Measurements from ENCODE around the gene WNT4. TPM values are rescaled to one million over a fixed set of nuclear protein-coding genes. Genes with fewer than 3 reads are reported as not detected.

WNT4 gene
- total and polyA plus RNA-seq, 2 of the 8 experiments (the other 6 are each of a cell fraction or from before 2014, with no cell fraction given): 1.3 to 6.6 TPM

DNA sequence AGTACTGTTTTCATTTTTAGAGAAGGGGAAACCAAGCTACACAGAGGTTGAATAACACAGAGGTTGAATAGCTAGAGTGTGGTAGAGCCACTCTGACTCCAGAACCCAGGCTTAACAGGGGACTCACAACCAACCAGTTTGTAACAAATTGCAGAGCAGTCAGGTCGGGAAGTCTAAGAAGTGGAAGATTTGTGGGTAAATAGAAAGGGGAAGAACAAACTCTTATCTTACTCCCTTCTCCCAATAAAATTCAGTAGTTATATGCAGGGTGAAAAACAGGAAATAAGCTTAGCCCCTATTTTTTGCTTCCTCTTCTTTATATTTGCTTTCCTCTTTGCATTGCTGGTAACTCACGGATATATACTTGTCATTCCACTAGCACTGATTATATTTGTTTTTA lies 67.2 kb downstream of the WNT4 start:
- H2BK5ac ChIP-seq (ENCODE audit: low read depth, low read length): no peak overlapping the region
- peaks cover 0 to 8% (median 1%) of the 10 kb centered on the region in 4 experiments; a peak in 5 of 7 replicates for H3K4me1 ChIP-seq (replicated peaks in 1 of 4; ENCODE audit: control insufficient read depth in 3 of 4, insufficient read depth in 4 of 4, low read length in 3 of 4)
- H2AFZ ChIP-seq (ENCODE audit: low read length): no peak overlapping the region
- CTCF ChIA-PET (ENCODE audit: partially characterized antibody): interaction anchor here (0.8 to 1.1 kb wide), 2 partner anchors 10 to 112 kb away, joined by 3 read pairs; no protein-coding TSS in a partner anchor
- H4K5ac ChIP-seq (ENCODE audit: insufficient read length, low read depth, low read length): no peak overlapping the region
- FAIRE-seq: no peak
- no peaks in the 10 kb centered on the region for H3K27me3 ChIP-seq (replicated peaks in 1 of 4; ENCODE audit: control insufficient read depth in 3 of 4, extremely low read depth in 1 of 4, insufficient read depth in 3 of 4, low read length in 3 of 4)
- no peak overlapping the region for H2BK12ac ChIP-seq (ENCODE audit: low read depth, low read length)
- TF ChIP-seq BACH1 (IDR thresholded peaks at IDR 0.05; ENCODE audit: low read length): no peak
- TF ChIP-seq EP300 (IDR thresholded peaks at IDR 0.05; ENCODE audit: borderline replicate concordance in 1 of 2, low read depth in 2 of 2, low read length in 2 of 2): no peak
- no peak for TF ChIP-seq ASH2L (IDR thresholded peaks at IDR 0.05; ENCODE audit: low read length)
- no peak overlapping the region for H3K9ac ChIP-seq (replicated peaks in 1 of 4; ENCODE audit: extremely low read depth in 1 of 4, low read depth in 3 of 4, low read length in 3 of 4)
- no peak overlapping the region for H3K4me3 ChIP-seq (ENCODE audit: extremely low read depth in 1 of 4, insufficient read depth in 2 of 4, low read depth in 3 of 4, low read length in 4 of 4)
- H4K8ac ChIP-seq (ENCODE audit: extremely low read depth, insufficient read depth, low read length): no peak overlapping the region
- 0 out of 2 replicates have a peak, but pooled peaks cover 2% of the 10 kb centered on the region for H3K79me1 ChIP-seq (ENCODE audit: low read depth, low read length)
- H3K36me3 ChIP-seq (ENCODE audit: control insufficient read depth in 2 of 4, insufficient read depth in 4 of 4, low read length in 3 of 4): peaks cover 0 to 7% (median 0%) of the 10 kb centered on the region in 4 experiments; a peak in 2 of 8 replicates
- no peak for DNase-seq (ENCODE audit: low read depth in 1 of 2, low spot score in 2 of 2)
- H3K23ac ChIP-seq (ENCODE audit: insufficient read length): no peak overlapping the region
- no peak overlapping the region for H3K4ac ChIP-seq (replicated peaks; ENCODE audit: insufficient read length, low read depth, low read length)
- POLR2A ChIA-PET (ENCODE audit: partially characterized antibody): interaction anchor here (1.2 kb wide), 1 partner anchor 22 kb away, joined by 4 read pairs; no protein-coding TSS in a partner anchor
- no peak overlapping the region for H3K4me2 ChIP-seq (ENCODE audit: insufficient read depth in 1 of 2, low read depth in 2 of 2, low read length in 2 of 2)
- no peaks in the 10 kb centered on the region for H3K23me2 ChIP-seq (ENCODE audit: low read depth, low read length)
- no peak overlapping the region for H3K14ac ChIP-seq (ENCODE audit: insufficient read length)
- peaks cover 14 to 86% of the 10 kb centered on the region in 2 experiments for H3K79me2 ChIP-seq (ENCODE audit: control insufficient read depth in 1 of 2, insufficient read depth in 2 of 2, low read length in 2 of 2)
- H4K20me1 ChIP-seq (replicated peaks in 1 of 2; ENCODE audit: control insufficient read depth in 1 of 2, insufficient read depth in 2 of 2, low read length in 2 of 2): peaks cover 8 to 15% of the 10 kb centered on the region in 2 experiments
- no peak overlapping the region for H2AK5ac ChIP-seq (ENCODE audit: low read depth, low read length)
- no peak overlapping the region for H3K56ac ChIP-seq (replicated peaks; ENCODE audit: insufficient read length, low read depth, low read length)
- H4K91ac ChIP-seq (replicated peaks; ENCODE audit: insufficient read length, low read length): no peak overlapping the region
- H3K18ac ChIP-seq (ENCODE audit: extremely low read depth, low read length): no peak overlapping the region
- H2BK15ac ChIP-seq (ENCODE audit: low read length): no peak overlapping the region
- 88% methylated on average over 2 of the region's 2 CpGs; no CpG with 5 or more reads in 1 of the 2 experiments for WGBS, 2 experiments (ENCODE audit: extremely low coverage in 1 of 2, insufficient coverage in 1 of 2, insufficient read length in 1 of 2, insufficient replicate concordance in 2 of 2, low coverage in 1 of 2, low lambda C conversion rate in 2 of 2, missing lambda C conversion rate in 1 of 2)
- H2BK20ac ChIP-seq (ENCODE audit: low read length): no peak overlapping the region
- no peaks in the 10 kb centered on the region for H3K9me3 ChIP-seq (ENCODE audit: insufficient read depth in 2 of 2, low read depth in 1 of 2, low read length in 1 of 2)
- no peak overlapping the region for H3K27ac ChIP-seq (ENCODE audit: low read depth, low read length)
- H2BK120ac ChIP-seq (replicated peaks; ENCODE audit: low read depth, low read length): no peak overlapping the region
